GM12892 (cell line): Measurements from ENCODE around the gene FOXQ1.

Experiments used
- POLR2A ChIP-seq: IDR thresholded peaks from 2 replicates; pipeline ENCODE4 v1.6.1; 2011; ENCODE audit warnings: low read depth, low read length, control low read depth
- POLR2AphosphoS5 ChIP-seq: IDR thresholded peaks from 2 replicates; pipeline ENCODE4 v1.6.1; 2011; ENCODE audit warnings: low read depth, low read length, control low read depth
- TAF1 ChIP-seq: IDR thresholded peaks from 2 replicates; pipeline ENCODE4 v1.6.1; 2011; ENCODE audit warnings: low read depth, mild to moderate bottlenecking, control low read depth, low read length, borderline replicate concordance

DNA sequence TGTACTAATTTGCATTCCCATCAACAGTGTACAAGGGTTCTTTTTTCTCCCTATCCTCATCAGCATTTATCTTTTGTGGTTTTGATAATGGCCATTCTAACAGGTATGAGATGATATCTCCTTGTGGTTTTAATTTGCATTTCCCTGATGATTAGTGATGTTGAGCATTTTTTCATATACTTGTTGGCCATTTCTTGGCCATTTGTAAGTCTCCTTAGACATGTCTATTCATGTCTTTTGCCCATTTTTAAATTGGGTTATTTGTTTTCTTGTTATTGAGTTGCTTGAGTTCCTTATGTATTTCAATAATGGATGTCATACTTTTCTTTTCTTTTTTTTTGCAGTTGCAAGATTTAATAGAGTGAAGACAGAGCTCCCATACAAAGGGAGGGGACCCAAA lies 17.8 kb downstream of the FOXQ1 start:
- TF ChIP-seq POLR2A (no peak), POLR2AphosphoS5 (no peak), TAF1 (no peak)
